Sigmoid colon (tissue), 7 donors: ENCODE measurements around the gene CDC42EP3. TPM values are rescaled to one million over a fixed set of nuclear protein-coding genes. Genes with fewer than 3 reads are reported as not detected.
A peak's percentile ranks its signal among the peaks of the same experiment; 100 is the strongest.

Source experiments
- DNase-seq: peaks from one replicate; pipeline ENCODE4 v3.0.0-alpha.2; 2019
- H3K27ac ChIP-seq, 4 donors: fragments of 200-600 bp; sonication (generic); one replicate each; pipeline ENCODE4 v1.5.1; 2016 to 2019; ENCODE audit warnings: mild to moderate bottlenecking in 1 of 4
- H3K27me3 ChIP-seq, 3 donors: fragments of 200-600 bp; sonication (generic); one replicate each; pipeline ENCODE4 v1.5.1; 2019; ENCODE audit warnings: mild to moderate bottlenecking in 1 of 3
- H3K36me3 ChIP-seq, 4 donors: fragments of 200-600 bp; sonication (generic); one replicate each; pipeline ENCODE4 v1.5.1; 2016 to 2019
- H3K4me1 ChIP-seq, 4 donors: fragments of 200-600 bp; sonication (generic); one replicate each; pipeline ENCODE4 v1.5.1; 2017 to 2019
- H3K4me3 ChIP-seq, 4 donors: fragments of 200-600 bp; sonication (generic); one replicate each; pipeline ENCODE4 v1.5.1; 2017 to 2019; ENCODE audit warnings: mild to moderate bottlenecking in 2 of 4, moderate library complexity in 1 of 4
- H3K9me3 ChIP-seq, 4 donors: fragments of 200-600 bp in 3 of 4; sonication (generic) in 3 of 4; one replicate each; pipeline versions ENCODE4 v1.5.1 to v1.6.1; 2013 to 2019
- CTCF ChIP-seq, 4 experiments: fragments of 450-650 bp in 3 of 4; fragments of 200-600 bp in 1 of 4; IDR thresholded peaks; one replicate each; pipeline ENCODE4 v1.5.1; 2016 to 2019; ENCODE audit warnings: antibody characterized with exemption in 4 of 4, mild to moderate bottlenecking in 3 of 4, moderate library complexity in 2 of 4
- EP300 ChIP-seq, 4 donors: sonication (generic); formaldehyde crosslinking; IDR thresholded peaks; one replicate each; pipeline ENCODE4 v1.6.1; 2017; ENCODE audit warnings: antibody characterized with exemption in 4 of 4
- POLR2A ChIP-seq, 2 donors: fragments of 450-650 bp; IDR thresholded peaks; one replicate each; pipeline ENCODE4 v1.6.1; 2016; ENCODE audit warnings: antibody characterized with exemption in 2 of 2, mild to moderate bottlenecking in 2 of 2, moderate library complexity in 2 of 2
- POLR2AphosphoS5 ChIP-seq, 4 donors: sonication (generic); formaldehyde crosslinking; IDR thresholded peaks; one replicate each; pipeline ENCODE4 v1.6.1; 2017; ENCODE audit warnings: antibody characterized with exemption in 4 of 4
- WGBS, 2 donors: extraction: QIAGEN DNeasy Blood & Tissue Kit; methylation state at CpG; one replicate each; pipeline ENCODE4 v1.1.7; 2013; 5-methylcytosine and 5-hydroxymethylcytosine counted together
- intact Hi-C: fragments of 100-400 bp; cut with DNase I; formaldehyde crosslinking; loops from one replicate; pipeline ENCODE4 v1.15.1; 2023
- polyA plus RNA-seq, 3 donors: library from polyadenylated mRNA; stranded (reverse); fragments of 200-250 nt; gene quantifications; one replicate each; pipeline ENCODE4 v1.2.3, GENCODE V29; 2013
- total RNA-seq, 4 donors: library from RNA; depleted of rRNA; stranded (reverse); fragments of >200 nt; gene quantifications; one replicate each; pipeline ENCODE4 v1.1.0, GENCODE V29; 2016
- donor health status: healthy with polysubstance abuse.
- donor health status: Bipolar disorder and iron deficiency.
- donor health status: healthy.

Gene CDC42EP3
- total and polyA plus RNA-seq, 7 donors: 10.9 to 84.5 (median 41.1) TPM

GRCh38 chr2:37625796-37626571, 45.5 kb downstream of the CDC42EP3 start:
- peak overlapping the region; percentile 66 to 84 (median 72) for H3K27ac ChIP-seq
- peak; percentile 92 for DNase-seq
- H3K4me1 ChIP-seq: peaks cover 0 to 50% (median 26%) of the 10 kb centered on the region in 4 donors
- no peaks in the 10 kb centered on the region for H3K36me3 ChIP-seq
- no peaks in the 10 kb centered on the region for H3K27me3 ChIP-seq
- intact Hi-C loops: no loop called here
- 47 to 83% methylated on average over 11 of the region's 11 CpGs for WGBS, 2 donors
- TF ChIP-seq POLR2A (IDR thresholded peaks at IDR 0.05): no peak
- peak; percentile 1 to 68 (median 40) for TF ChIP-seq EP300 (IDR thresholded peaks at IDR 0.05)
- TF ChIP-seq POLR2AphosphoS5 (IDR thresholded peaks at IDR 0.05): peak; percentile 50 to 81 (median 79)
- H3K9me3 ChIP-seq: no peaks in the 10 kb centered on the region
- H3K4me3 ChIP-seq: no peak overlapping the region

GRCh38 chr2:37625156-37625555, 46.3 kb downstream of the CDC42EP3 start:
- TF ChIP-seq EP300 (IDR thresholded peaks at IDR 0.05): no peak
- TF ChIP-seq POLR2A (IDR thresholded peaks at IDR 0.05): no peak
- TF ChIP-seq CTCF (IDR thresholded peaks at IDR 0.05): no peak
- no peak for TF ChIP-seq POLR2AphosphoS5 (IDR thresholded peaks at IDR 0.05)
- H3K4me3 ChIP-seq: no peak overlapping the region
- no peaks in the 10 kb centered on the region for H3K9me3 ChIP-seq
- peaks cover 0 to 43% (median 26%) of the 10 kb centered on the region in 4 donors for H3K4me1 ChIP-seq
- no peak for DNase-seq
- H3K27me3 ChIP-seq: no peaks in the 10 kb centered on the region
- intact Hi-C loops: no loop called here
- H3K27ac ChIP-seq: peak overlapping the region; percentile 66 to 84 (median 72)
- H3K36me3 ChIP-seq: no peaks in the 10 kb centered on the region

DNA sequence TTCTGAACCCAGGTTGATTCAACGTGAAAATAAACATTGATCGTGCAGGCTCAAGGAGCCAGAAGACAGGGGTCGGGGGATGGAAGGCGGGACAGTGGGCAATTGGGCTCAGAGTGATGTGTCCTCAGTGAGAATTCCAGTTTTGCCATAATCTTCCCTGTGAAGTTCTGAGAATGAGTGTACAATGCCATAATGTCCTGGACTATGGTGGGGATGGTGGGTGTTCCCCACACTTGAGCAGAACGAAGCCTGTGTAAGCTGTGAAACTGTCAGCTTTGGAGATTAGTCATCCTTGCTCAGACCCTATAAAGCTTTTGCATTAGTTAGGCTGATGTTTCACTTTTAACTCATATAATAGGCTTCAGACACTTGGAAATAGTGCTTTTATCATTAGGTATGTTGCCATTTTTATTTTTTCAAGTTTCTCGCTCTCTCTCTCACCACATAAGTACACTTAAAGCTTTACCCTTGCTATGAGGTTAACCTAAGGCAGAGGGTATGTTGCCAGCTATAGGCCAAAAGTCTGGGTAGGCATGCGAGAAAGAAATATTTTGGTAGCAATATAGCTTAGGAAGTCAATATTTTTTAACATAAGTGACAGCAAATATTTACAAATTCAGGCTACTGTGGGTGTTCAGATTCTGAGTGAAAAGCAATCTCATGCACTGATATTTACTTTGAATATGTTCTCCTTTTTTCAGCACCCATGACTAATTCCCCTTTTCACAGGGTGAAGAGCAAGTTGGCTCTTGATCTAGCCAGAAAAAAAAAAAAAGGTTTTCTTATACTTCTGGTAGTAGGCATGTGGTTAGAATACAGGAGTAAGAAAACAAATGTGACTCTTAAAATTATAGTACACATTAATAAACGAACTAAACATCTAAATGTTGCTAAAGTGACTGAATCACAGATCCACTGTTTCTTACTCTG, 47.2 kb downstream of the CDC42EP3 start:
- Histone ChIP-seq H3K36me3 (no peaks in the 10 kb centered on the region), H3K9me3 (no peaks in the 10 kb centered on the region), H3K4me1 (peaks cover 0 to 39% (median 26%) of the 10 kb centered on the region in 4 donors), H3K27ac (peak overlapping the region in 3 of 4 donors; percentile 67 to 84 (median 77)), H3K27me3 (no peaks in the 10 kb centered on the region), H3K4me3 (no peak overlapping the region)
- TF ChIP-seq EP300 (IDR thresholded peaks at IDR 0.05): no peak
- no peak for TF ChIP-seq CTCF (IDR thresholded peaks at IDR 0.05)
- no peak for TF ChIP-seq POLR2A (IDR thresholded peaks at IDR 0.05)
- no peak for TF ChIP-seq POLR2AphosphoS5 (IDR thresholded peaks at IDR 0.05)
- intact Hi-C loops: no loop called here
- 77 to 85% methylated on average over 8 of the region's 8 CpGs for WGBS, 2 donors
- no peak for DNase-seq

- TF ChIP-seq POLR2AphosphoS5 (IDR thresholded peaks at IDR 0.05) (no peak), EP300 (IDR thresholded peaks at IDR 0.05) (no peak), POLR2A (IDR thresholded peaks at IDR 0.05) (no peak), CTCF (IDR thresholded peaks at IDR 0.05) (no peak)
These were observed 48.0 kb downstream of the CDC42EP3 start for GRCh38 chr2:37623406-37623805.

More at GRCh38 chr2:37623406-37623805, 48.0 kb downstream of the CDC42EP3 start:
- no peak for DNase-seq
- Histone ChIP-seq H3K27me3 (no peaks in the 10 kb centered on the region), H3K9me3 (no peaks in the 10 kb centered on the region), H3K4me1 (peaks cover 0 to 38% (median 26%) of the 10 kb centered on the region in 4 donors), H3K36me3 (no peaks in the 10 kb centered on the region), H3K27ac (peak overlapping the region in 1 of 4 donors; percentile 84), H3K4me3 (no peak overlapping the region)
- intact Hi-C loops: no loop called here
